Measurements from ENCODE around the gene PDE3A.

PDE3A gene

GRCh38 chr12:20426957-20427356 is 58.6 kb downstream of the PDE3A start:
- DNase-seq, result no peak

GRCh38 chr12:20429852-20430251 is 61.5 kb downstream of the PDE3A start:
- no peak for DNase-seq

- DNase-seq, result no peak
These were observed 64.0 kb downstream of the PDE3A start for GRCh38 chr12:20432290-20432689.

- DNase-seq, result no peak
These were observed 66.7 kb downstream of the PDE3A start for GRCh38 chr12:20434996-20435395.

GRCh38 chr12:20436316-20436715 is 68.0 kb downstream of the PDE3A start:
- DNase-seq, result no peak

GRCh38 chr12:20438299-20438779 is 70.0 kb downstream of the PDE3A start:
- DNase-seq, result no peak

GRCh38 chr12:20439626-20440025 is 71.3 kb downstream of the PDE3A start:
- no peak for DNase-seq

- DNase-seq, result no peak
These were observed 72.1 kb downstream of the PDE3A start for GRCh38 chr12:20440408-20440807.

- DNase-seq, result no peak
These were observed 74.0 kb downstream of the PDE3A start for GRCh38 chr12:20442322-20442721.

- DNase-seq, result no peak
These were observed 74.9 kb downstream of the PDE3A start for GRCh38 chr12:20443255-20443654.

GRCh38 chr12:20443792-20444191 is 75.5 kb downstream of the PDE3A start:
- no peak for DNase-seq

- no peak for DNase-seq
These were observed 76.3 kb downstream of the PDE3A start for GRCh38 chr12:20444595-20445170.

- DNase-seq, result no peak
These were observed 77.3 kb downstream of the PDE3A start for GRCh38 chr12:20445687-20446086.

- no peak for DNase-seq
These were observed 78.5 kb downstream of the PDE3A start for GRCh38 chr12:20446836-20447235.

GRCh38 chr12:20448781-20449180 is 80.4 kb downstream of the PDE3A start:
- no peak for DNase-seq

- no peak for DNase-seq
These were observed 82.3 kb downstream of the PDE3A start for GRCh38 chr12:20450591-20451180.

GRCh38 chr12:20451761-20452160 is 83.4 kb downstream of the PDE3A start:
- no peak for DNase-seq

- DNase-seq, result no peak
These were observed 84.2 kb downstream of the PDE3A start for GRCh38 chr12:20452496-20453010.

GRCh38 chr12:20453756-20454310 is 85.5 kb downstream of the PDE3A start:
- DNase-seq, result no peak

GRCh38 chr12:20455001-20455706 is 86.8 kb downstream of the PDE3A start:
- no peak for DNase-seq

GRCh38 chr12:20457582-20457981 is 89.2 kb downstream of the PDE3A start:
- no peak for DNase-seq

- DNase-seq, result no peak
These were observed 89.7 kb downstream of the PDE3A start for GRCh38 chr12:20458011-20458410.

GRCh38 chr12:20459920-20460319 is 91.6 kb downstream of the PDE3A start:
- DNase-seq, result no peak

- DNase-seq, result no peak
These were observed 92.6 kb downstream of the PDE3A start for GRCh38 chr12:20460956-20461355.

All from DMS153 (cell line).